HG02642 (cell line): Measurements from ENCODE around the gene NLRP3.
"Not testable (repeated sequence)": the region's sequence is repeated elsewhere in the genome, so short reads cannot be mapped to it uniquely, and the experiment has no call there.

Source experiments
- ATAC-seq: cut with Tn5 transposase; IDR thresholded peaks from one replicate; pipeline ENCODE4 v1.9.1; 2021; ENCODE audit warnings: mild to moderate bottlenecking; ENCODE audit not compliant: unreplicated experiment, poor library complexity

NLRP3 gene

DNA sequence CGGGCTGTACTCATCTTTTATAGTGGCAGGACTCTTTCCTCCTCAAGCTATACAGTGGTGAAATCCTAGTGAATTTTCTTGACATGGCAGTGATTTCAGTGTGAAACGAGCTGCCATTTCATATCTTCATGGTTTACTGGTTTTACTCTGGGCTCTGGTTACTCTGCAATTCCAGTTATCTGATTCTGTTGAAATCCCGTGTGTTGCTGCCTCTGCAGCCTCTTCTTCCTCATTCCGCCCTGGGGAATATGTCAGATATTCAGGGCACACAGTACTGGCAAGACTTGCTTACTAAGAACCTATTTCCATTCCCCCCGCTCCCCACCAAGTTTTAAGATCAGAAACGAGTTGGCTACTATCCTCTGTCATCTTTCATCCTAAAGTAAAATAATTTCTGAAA lies 49.8 kb downstream of the NLRP3 start:
- no peak for ATAC-seq

DNA sequence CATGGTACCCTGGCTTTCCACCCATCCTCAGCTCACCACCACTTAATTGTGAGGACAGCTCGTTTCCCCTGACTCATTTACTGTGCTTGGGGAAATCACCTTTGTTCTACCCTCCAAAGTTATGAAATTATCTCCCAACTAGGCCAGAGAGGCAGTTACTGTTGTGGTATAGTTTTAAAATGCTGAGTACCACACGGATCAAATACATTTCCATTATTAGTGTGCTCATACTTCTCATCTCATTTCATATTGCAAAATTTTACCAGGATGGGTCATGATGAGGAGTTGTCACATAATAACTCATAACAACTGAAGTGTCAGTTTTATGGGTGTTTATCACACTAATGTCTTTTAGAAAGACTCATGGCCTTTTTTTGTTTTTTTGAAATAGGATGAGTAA lies 51.2 kb downstream of the NLRP3 start:
- no peak for ATAC-seq

DNA sequence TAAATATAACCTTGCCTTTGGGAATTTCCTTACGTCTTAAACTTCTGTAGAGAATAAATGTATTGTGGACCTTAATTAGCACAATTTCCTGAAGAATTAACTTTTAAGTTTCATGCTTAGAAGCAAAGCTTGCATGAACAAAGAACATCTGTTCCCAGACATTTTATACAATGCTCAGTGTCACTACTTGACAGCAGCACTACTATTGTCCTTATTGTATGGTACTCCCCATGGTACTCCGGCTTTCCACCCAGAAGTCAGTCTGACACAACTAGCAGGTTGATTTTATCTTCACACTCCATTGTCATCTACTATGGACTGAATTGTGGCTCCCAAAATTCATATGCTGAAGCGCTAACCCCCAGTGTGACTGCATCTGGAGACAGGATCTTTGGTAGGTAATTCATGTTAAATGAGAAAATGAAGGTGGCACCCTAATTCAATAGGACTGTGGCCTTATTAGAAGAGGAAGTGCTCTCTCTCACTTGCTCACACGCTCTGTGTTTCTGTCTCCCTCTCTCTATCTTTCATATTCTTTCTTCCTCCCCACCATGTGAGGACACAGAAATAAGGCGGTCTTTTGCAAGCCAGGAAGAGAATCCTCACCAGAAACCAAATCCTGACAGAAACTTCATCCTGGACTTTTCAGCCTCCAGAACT lies 52.6 kb downstream of the NLRP3 start:
- ATAC-seq, result no peak

DNA sequence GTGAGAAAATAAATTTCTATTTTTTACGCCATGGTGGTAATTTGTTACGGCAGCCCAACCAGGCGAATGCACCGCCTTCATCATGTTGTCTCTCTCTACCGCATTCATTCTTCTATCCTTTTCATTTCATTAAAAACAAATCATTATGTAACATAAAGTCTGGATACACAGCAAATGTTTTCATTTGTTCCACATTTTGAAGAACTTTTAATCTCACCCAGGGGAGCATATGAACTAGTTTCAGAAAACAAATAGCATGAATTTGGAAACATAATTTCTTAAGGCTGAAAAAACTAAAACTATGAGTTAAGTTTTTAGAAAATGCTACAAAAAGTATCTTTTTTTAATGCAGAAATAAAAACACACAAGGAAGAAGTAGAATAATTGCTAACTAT lies 53.2 kb downstream of the NLRP3 start:
- no peak for ATAC-seq

DNA sequence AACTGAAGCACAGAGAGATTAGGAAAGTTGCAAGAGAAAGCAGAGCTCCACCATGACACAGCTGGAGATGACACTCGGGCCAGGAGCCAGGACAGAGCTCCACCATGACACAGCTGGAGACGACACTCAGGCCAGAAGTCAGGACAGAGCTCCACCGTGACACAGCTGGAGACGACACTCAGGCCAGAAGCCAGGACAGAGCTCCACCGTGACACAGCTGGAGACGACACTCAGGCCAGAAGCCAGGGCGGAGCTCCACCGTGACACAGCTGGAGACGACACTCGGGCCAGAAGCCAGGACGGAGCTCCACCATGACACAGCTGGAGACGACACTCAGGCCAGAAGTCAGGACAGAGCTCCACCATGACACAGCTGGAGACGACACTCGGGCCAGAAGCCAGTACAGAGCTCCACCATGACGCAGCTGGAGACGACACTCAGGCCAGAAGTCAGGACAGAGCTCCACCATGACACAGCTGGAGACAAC lies 55.0 kb downstream of the NLRP3 start:
- ATAC-seq, result not testable (repeated sequence)

DNA sequence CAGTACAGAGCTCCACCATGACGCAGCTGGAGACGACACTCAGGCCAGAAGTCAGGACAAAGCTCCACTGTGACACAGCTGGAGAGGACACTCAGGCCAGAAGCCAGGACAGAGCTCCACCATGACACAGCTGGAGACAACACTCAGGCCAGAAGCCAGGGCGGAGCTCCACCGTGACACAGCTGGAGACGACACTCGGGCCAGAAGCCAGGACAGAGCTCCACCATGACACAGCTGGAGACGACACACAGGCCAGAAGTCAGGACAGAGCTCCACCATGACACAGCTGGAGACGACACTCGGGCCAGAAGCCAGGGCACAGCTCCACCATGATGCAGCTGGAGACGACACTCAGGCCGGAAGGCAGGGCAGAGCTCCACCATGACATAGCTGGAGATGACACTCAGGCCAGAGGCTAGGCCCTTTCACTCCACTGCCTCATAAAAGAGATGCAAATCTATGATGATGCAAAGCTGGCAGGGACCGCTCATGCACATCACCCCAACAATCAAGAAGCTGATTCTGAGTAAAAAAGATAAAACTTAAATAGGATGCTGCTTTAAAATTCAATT lies 55.6 kb downstream of the NLRP3 start:
- ATAC-seq, result no peak

DNA sequence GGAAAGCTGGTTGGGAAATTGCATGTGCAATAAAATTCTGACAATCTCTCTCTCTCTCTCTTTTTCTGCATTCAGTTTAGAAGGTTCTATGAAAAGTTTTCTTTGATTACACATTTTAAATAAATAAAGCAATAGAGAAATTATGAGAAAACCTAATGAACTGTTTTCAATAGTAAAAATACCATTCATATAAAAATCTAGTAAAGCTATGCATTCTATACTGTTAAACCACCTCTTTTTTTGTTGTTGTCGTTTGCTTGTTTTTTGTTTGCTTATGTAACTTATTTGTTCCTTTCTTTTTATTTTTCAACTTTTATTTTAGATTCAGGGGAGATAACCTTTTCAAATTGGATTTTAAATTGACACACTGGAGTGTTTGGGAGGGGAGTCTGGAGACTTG lies 56.1 kb downstream of the NLRP3 start:
- no peak for ATAC-seq

DNA sequence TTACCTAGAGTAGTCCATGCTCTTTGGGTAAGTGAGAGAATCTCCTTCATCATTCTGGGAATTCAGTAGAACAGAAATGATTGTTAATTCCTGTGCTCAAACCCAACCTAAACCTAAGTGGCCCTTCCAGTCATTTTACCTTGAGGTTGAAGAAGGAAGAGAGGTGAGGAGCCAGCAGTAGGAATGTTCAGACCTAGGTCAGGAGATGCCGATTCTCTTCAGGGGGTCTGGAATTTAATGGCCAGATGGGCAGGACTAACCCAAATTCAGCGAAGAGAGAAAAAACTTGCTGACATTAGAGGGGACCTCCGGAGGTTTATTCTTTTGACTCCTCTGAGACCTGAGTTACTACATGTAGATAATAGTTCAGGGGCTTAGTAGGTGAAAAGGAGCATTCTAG lies 58.4 kb downstream of the NLRP3 start:
- no peak for ATAC-seq

DNA sequence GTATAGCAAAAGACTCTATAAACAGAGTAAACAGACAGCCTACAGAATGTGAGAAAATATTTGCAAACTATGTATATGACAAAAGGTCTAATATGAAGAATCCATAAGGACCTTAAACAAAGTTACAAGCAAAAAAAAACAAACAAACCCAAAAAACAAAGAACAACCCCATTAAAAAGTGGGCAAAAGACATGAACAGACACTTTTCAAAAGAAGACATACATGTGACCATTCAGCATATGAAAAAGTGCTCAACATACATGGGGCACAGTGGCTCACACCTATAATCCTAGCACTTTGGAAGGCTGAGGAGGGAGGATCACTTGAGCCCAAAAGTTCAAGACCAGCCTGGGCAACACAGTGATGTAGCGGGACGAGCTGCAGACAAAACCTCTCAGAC lies 59.8 kb downstream of the NLRP3 start:
- ATAC-seq, result no peak

DNA sequence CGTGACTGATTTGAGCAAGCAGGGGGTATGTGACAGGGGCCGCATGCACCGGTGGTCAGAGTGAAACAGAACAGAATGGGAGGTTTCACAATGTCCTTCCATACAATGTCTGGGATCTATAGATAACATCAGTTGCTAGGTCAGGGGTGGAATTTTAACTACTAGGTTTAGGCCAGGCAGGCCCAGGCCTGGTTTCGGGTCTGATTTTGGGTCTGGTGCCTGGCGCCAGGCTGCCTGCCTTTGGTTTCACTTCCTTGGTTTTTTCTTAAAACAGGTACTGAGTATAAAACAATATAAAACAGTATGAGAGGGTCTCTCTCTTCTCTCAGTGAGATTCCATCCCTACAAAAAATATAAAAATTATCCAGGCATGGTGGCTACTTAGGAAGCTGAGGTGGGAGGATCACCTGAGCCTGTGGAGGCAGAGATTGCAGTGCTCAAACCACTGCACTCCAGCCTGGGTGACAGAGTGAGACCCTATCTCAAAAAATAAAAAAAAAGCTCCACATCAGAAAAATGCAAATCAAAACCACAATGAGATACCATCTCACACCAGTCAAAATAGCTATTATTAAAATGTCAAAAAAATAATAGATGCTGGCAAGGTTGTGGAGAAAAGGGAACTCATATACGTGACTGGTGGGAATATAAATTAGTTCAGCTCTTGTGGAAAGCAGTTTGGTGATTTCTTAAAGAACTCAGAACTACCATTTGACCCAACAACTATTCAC lies 60.5 kb downstream of the NLRP3 start:
- ATAC-seq, result peak; percentile 61

DNA sequence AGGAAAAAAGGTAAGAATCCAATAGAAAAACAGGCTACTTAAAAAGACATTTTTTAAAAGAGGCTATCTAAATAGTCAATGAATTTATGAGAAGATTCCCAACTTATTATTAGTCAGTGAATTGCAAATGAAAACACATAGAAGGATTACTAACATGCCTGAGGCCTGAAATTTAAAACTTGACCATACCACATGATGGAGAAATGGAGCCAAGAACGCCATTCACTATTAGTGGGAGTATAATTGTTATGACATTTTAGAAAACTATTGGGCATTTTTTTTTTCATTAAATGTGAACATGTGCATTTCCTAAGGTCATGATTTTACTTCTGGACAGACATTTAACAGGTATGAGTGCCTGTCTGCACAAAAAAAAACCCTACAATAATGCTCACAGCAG lies 66.8 kb downstream of the NLRP3 start:
- ATAC-seq, result no peak

DNA sequence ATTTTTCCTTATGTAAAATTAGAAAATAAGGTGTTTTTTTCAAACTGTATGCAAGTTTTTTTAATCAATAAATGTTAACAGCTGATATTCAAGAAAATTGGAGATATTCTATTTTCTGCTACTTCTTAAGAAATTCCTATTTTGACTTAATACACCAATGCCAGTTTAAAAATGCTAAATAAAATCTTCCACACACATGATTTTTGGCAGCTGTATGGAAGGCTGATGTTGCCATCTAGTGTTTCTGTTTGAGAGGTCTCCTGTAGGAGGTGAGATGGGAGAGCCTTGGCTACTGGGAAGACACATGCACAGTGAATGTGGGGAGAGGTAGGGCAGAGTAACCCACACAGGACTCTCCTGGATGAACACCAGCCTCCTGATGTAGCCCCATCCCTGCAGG lies 71.1 kb downstream of the NLRP3 start:
- peak; percentile 79 for ATAC-seq

DNA sequence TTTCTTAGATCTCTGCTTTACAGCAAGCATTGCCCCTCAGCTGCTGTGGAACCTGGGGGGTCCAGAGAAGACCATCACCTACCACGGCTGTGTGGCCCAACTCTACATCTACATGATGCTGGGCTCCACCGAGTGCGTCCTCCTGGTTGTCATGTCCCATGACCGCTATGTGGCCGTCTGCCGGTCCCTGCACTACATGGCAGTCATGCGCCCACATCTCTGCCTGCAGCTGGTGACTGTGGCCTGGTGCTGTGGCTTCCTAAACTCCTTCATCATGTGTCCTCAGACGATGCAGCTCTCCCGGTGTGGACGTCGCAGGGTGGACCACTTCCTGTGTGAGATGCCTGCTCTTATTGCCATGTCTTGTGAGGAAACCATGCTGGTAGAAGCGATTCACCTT lies 75.4 kb downstream of the NLRP3 start:
- ATAC-seq, result no peak

DNA sequence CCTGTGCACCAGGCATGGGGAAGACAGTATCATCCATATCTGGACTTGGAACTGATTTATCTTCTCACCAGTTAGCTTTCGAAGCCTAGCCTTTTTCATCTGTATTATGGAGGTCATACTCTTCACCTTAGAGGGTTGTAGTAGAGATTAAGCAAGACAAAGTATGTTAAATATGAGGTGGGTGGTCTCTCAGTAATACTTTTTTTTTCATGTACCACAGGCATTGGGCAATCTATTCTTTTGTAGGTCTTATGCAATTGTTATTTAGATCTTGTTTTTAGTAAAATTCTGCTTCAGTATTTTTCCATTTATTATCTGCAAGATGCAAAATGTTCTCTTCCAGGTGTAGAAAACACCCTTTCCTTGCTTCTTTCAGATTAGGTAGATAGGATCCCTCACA lies 77.1 kb downstream of the NLRP3 start:
- ATAC-seq, result no peak

DNA sequence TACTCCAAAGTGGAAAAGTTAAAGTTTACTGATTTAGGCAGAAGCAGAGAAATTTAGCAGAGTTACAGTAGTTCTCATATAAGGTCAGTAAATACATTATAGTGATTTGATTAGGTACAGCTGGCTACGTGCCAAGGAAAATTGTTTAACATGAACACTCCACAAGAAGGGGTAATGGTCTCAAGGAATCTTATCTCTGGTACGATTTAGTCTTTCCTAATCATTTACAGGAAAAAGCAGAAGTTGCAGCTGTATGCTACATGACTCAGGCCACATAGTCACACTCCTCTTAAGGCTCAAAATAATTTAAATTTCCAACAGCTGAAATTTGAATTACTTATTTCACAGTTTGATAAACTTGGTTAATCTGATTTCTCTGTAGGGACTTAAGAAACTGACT lies 78.8 kb downstream of the NLRP3 start:
- no peak for ATAC-seq

DNA sequence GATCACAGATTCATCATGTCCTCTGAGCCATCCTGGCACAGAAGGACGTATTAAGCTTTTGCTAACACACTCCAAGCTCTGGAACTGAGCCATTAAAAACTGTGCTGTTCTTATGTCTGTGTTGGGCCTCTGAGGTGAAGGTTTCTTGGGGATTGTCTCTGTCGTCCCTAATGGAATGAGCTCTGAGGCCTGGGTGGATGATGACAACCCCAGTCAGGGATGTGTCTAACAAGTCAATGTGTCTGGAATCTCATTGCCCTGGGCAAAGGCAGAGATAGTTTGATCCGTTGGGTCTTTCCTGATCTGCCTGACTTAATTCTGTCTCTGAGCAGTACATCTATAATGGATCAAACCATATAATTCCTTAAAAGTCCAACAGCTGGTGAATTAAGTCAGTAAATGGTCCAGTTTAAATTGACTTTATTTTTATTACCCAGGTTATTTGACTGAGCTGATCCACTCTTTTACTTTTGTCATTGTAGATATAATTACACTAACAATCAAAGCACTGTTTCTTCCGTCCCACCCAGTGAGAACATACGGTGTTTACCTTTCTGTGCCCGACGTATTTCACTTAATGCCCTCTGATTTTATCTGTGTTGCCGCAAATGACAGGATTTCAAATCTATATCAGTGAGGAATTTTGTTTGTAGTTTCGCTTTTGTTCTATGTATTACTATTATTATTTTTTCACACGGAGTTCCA lies 80.8 kb downstream of the NLRP3 start:
- ATAC-seq, result no peak
